Right atrium auricular region (tissue), 2 donors: Measurements from ENCODE around the gene CCDC83. TPM values are rescaled to one million over a fixed set of nuclear protein-coding genes. Genes with fewer than 3 reads are reported as not detected.

Experiments used
- DNase-seq: peaks from one replicate; pipeline ENCODE4 v3.0.0-alpha.2; 2019; ENCODE audit warnings: low spot score
- H3K27ac ChIP-seq, 2 donors: fragments of 200-600 bp; sonication (generic); 1 replicate in 1 of 2; 2 replicates in 1 of 2; pipeline ENCODE4 v1.5.1; 2016 to 2019
- H3K27me3 ChIP-seq, 2 donors: fragments of 200-600 bp; sonication (generic); one replicate each; pipeline versions ENCODE4 v1.5.1 to v1.6.0; 2017 to 2019
- H3K36me3 ChIP-seq: fragments of 200-600 bp; sonication (generic); one replicate; pipeline ENCODE4 v1.5.1; 2016
- H3K4me1 ChIP-seq, 2 donors: fragments of 200-600 bp; sonication (generic); one replicate each; pipeline versions ENCODE4 v1.5.1 to v1.6.0; 2017 to 2019
- H3K4me3 ChIP-seq, 2 donors: fragments of 200-600 bp; sonication (generic); 1 replicate in 1 of 2; 2 replicates in 1 of 2; pipeline ENCODE4 v1.5.1; 2017 to 2019; ENCODE audit warnings: mild to moderate bottlenecking in 1 of 2, moderate library complexity in 1 of 2
- H3K9me3 ChIP-seq, 2 donors: fragments of 200-600 bp; sonication (generic); one replicate each; pipeline ENCODE4 v1.5.1; 2019
- CTCF ChIP-seq, 2 donors: fragments of 200-600 bp; sonication (generic); IDR thresholded peaks; one replicate each; pipeline ENCODE4 v1.5.1; 2019; ENCODE audit warnings: antibody characterized with exemption in 2 of 2
- total RNA-seq, 2 donors: library from RNA; depleted of rRNA; stranded (reverse); fragments of >200 nt; gene quantifications; one replicate each; pipeline ENCODE4 v1.1.0, GENCODE V29; 2016

Gene CCDC83
- total RNA-seq, 2 donors from 2014 or later = not detected

- peak; percentile 80 for DNase-seq
- peaks cover 0 to 8% of the 10 kb centered on the region in 2 donors for H3K4me1 ChIP-seq
- no peaks in the 10 kb centered on the region for H3K9me3 ChIP-seq
- H3K36me3 ChIP-seq = no peaks in the 10 kb centered on the region
- H3K4me3 ChIP-seq = no peak overlapping the region
- peak; percentile 71 to 86 for TF ChIP-seq CTCF (IDR thresholded peaks at IDR 0.05)
- H3K27me3 ChIP-seq = no peaks in the 10 kb centered on the region
- no peak overlapping the region for H3K27ac ChIP-seq
Measured at GRCh38 chr11:85941380-85941973, 86.3 kb downstream of the CCDC83 start.

- no peak overlapping the region for H3K4me3 ChIP-seq
- no peak for DNase-seq
- no peaks in the 10 kb centered on the region for H3K36me3 ChIP-seq
- no peaks in the 10 kb centered on the region for H3K9me3 ChIP-seq
- H3K4me1 ChIP-seq = peaks cover 0 to 31% of the 10 kb centered on the region in 2 donors
- no peak overlapping the region for H3K27ac ChIP-seq
- H3K27me3 ChIP-seq = no peaks in the 10 kb centered on the region
- TF ChIP-seq CTCF (IDR thresholded peaks at IDR 0.05) = no peak
Measured at GRCh38 chr11:85945296-85945695, 90.1 kb downstream of the CCDC83 start.

- no peak overlapping the region for H3K4me3 ChIP-seq
- no peak overlapping the region for H3K27ac ChIP-seq
- no peak for TF ChIP-seq CTCF (IDR thresholded peaks at IDR 0.05)
- no peaks in the 10 kb centered on the region for H3K27me3 ChIP-seq
- H3K4me1 ChIP-seq = peaks cover 0 to 31% of the 10 kb centered on the region in 2 donors
- no peaks in the 10 kb centered on the region for H3K36me3 ChIP-seq
- no peak for DNase-seq
- no peaks in the 10 kb centered on the region for H3K9me3 ChIP-seq
Measured at GRCh38 chr11:85945788-85946187, 90.6 kb downstream of the CCDC83 start.

- TF ChIP-seq CTCF (IDR thresholded peaks at IDR 0.05) = no peak
- H3K36me3 ChIP-seq = no peaks in the 10 kb centered on the region
- H3K27me3 ChIP-seq = no peaks in the 10 kb centered on the region
- no peak for DNase-seq
- peaks cover 0 to 31% of the 10 kb centered on the region in 2 donors for H3K4me1 ChIP-seq
- no peak overlapping the region for H3K4me3 ChIP-seq
- no peaks in the 10 kb centered on the region for H3K9me3 ChIP-seq
- H3K27ac ChIP-seq = no peak overlapping the region
Measured at GRCh38 chr11:85946221-85946620, 91.0 kb downstream of the CCDC83 start.

GRCh38 chr11:85947431-85948272, 92.5 kb downstream of the CCDC83 start:
- DNase-seq = no peak
- Histone ChIP-seq H3K27ac (peak overlapping the region; percentile 41 to 53), H3K36me3 (no peaks in the 10 kb centered on the region)

More at GRCh38 chr11:85947431-85948272, 92.5 kb downstream of the CCDC83 start:
- peaks cover 0 to 31% of the 10 kb centered on the region in 2 donors for H3K4me1 ChIP-seq
- no peak overlapping the region for H3K4me3 ChIP-seq
- H3K9me3 ChIP-seq = no peaks in the 10 kb centered on the region
- no peaks in the 10 kb centered on the region for H3K27me3 ChIP-seq
- TF ChIP-seq CTCF (IDR thresholded peaks at IDR 0.05) = no peak
